Astrocyte (in vitro differentiated cells and primary cell): ENCODE results near the gene MYOZ1.

Experiments
- EZH2 ChIP-seq: IDR thresholded peaks from 2 replicates; pipeline ENCODE4 v1.6.1; 2012; ENCODE audit warnings: mild to moderate bottlenecking, low read length, inconsistent platforms; ENCODE audit not compliant: insufficient read depth
- TF ChIP-seq, protein P1 (sequence below): IDR thresholded peaks from 2 replicates; pipeline ENCODE4 v1.5.1; 2011; ENCODE audit warnings: low read depth, mild to moderate bottlenecking, inconsistent platforms, low read length, moderate library complexity; ENCODE audit not compliant: insufficient read depth

DNA sequence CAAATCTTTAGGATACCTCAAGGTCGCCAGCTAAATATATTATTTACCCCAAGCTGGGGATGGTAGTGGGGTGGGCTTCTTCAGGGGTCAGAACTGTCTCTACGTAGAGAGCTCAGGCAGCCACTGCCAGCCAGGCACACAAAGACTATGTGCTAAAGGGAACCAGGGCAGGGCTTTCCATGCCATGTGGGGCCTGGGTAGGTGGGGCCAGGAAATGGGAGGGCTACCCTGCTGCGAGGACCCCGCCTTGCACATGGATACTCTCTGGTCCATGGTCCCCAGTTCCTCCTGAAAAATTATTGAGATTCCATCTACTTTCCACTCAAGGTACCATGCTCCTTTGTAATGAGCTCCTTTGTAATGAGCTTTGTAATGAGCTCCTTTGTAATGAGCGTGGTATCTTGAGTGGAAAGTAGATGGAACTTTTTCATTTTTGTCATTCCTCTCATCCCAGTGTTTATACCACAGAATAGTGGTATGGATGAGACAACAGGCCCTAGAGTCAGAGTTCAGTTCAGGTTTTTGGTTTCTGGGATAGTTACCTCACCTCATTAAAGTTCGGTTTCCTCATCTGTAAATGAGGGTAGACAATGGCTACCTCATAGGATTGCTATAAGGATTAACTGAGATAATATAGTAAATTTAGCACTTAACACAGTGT, 8.7 kb upstream of the MYOZ1 start:
- TF ChIP-seq, protein P1, sequence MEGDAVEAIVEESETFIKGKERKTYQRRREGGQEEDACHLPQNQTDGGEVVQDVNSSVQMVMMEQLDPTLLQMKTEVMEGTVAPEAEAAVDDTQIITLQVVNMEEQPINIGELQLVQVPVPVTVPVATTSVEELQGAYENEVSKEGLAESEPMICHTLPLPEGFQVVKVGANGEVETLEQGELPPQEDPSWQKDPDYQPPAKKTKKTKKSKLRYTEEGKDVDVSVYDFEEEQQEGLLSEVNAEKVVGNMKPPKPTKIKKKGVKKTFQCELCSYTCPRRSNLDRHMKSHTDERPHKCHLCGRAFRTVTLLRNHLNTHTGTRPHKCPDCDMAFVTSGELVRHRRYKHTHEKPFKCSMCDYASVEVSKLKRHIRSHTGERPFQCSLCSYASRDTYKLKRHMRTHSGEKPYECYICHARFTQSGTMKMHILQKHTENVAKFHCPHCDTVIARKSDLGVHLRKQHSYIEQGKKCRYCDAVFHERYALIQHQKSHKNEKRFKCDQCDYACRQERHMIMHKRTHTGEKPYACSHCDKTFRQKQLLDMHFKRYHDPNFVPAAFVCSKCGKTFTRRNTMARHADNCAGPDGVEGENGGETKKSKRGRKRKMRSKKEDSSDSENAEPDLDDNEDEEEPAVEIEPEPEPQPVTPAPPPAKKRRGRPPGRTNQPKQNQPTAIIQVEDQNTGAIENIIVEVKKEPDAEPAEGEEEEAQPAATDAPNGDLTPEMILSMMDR, result no peak
- TF ChIP-seq EZH2, result no peak
